ENCODE measurements around the gene RPL13.
"Not testable (repeated sequence)": the region's sequence is repeated elsewhere in the genome, so short reads cannot be mapped to it uniquely, and the experiment has no call there.

The RPL13 gene

GRCh38 chr16:89576153-89577054 is 15.9 kb downstream of the RPL13 start:
- DNase-seq (ENCODE audit: low read depth, low spot score), result no peak

GRCh38 chr16:89577055-89577759 is 16.7 kb downstream of the RPL13 start:
- no peak for DNase-seq (ENCODE audit: low read depth, low spot score)

DNA sequence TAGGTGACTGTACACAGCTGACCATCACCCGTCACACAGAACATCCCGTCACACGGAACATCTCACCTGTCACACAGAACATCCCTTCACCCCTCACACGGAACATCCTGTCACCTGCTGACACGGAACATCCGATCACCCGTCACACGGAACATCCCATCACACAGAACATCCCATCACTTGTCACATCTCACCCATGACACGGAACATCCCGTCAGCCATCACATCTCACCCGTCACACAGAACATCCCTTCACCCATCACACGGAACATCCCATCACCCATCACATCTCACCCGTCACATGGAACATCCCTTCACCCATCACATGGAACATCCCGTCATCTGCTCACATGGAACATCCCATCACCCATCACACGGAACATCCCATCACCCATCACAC is 18.9 kb downstream of the RPL13 start:
- no peak for DNase-seq (ENCODE audit: low read depth, low spot score)

- no peak for DNase-seq (ENCODE audit: low read depth, low spot score)
These were observed 20.7 kb downstream of the RPL13 start for GRCh38 chr16:89581045-89581695.

- no peak for DNase-seq (ENCODE audit: low read depth, low spot score)
These were observed 21.5 kb downstream of the RPL13 start for GRCh38 chr16:89581861-89582563.

DNA sequence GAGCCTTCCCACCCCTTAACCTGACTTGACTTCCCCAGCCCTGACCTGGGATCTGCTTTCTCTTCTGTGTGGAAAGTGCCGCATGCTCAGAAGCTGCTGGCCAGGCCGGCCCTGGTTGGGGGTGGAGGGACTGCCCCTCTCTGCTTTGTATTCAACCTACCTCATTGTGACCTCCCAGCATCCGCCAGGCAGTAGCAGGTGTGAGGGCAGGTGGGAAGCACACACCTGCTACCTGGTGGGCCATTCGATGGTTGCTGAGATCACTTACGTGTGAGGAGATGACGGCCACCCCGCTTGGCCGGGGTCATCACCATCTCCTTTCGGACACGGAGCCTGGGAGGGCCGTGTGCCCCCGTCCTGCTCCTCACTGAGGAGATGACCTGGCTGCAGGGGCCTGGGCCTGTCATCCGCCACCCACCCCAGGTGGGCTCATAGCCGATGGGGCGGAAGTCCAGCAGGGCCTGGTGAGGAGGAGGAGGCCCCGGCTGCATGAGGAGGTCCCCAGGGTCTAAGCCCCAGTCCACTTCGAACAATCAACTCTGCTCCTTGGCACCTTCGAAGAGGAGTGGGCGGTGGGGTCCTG is 22.2 kb downstream of the RPL13 start:
- DNase-seq (ENCODE audit: low read depth, low spot score), result no peak

DNA sequence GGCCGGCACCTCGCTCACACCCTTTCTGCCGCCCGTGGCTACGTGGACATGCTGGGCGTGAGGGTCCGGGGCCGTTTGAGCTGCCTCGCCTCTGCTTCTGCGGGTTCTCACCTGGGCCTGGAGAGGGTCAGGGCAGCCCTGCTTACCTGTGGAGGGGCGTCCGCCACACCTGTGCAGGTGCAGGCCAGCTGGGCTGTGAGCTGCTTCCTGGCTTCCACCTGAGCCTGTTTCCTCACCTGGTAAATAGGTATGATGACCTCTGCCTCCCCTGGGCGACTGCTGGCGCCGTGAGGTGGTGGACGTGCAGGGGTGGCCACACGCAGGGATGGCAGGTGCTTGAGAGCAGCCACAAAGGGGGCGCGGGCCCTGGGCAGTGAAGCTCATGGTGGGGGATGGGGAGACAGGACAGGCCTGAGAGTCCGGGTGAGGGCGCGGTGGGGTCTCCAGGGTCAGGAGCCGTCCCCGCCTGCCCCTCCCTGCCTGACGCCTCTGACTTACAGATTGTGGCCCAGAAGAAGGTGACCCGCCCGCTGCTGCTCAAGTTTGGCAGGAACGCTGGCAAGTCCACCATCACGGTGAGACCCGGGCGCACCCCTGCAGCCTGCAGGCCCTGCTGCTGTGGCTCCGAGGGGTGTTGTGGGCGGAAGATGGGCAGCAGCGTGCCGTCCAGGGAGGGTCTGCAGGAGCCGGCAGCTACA is 22.9 kb downstream of the RPL13 start:
- no peak for DNase-seq (ENCODE audit: low read depth, low spot score)

DNA sequence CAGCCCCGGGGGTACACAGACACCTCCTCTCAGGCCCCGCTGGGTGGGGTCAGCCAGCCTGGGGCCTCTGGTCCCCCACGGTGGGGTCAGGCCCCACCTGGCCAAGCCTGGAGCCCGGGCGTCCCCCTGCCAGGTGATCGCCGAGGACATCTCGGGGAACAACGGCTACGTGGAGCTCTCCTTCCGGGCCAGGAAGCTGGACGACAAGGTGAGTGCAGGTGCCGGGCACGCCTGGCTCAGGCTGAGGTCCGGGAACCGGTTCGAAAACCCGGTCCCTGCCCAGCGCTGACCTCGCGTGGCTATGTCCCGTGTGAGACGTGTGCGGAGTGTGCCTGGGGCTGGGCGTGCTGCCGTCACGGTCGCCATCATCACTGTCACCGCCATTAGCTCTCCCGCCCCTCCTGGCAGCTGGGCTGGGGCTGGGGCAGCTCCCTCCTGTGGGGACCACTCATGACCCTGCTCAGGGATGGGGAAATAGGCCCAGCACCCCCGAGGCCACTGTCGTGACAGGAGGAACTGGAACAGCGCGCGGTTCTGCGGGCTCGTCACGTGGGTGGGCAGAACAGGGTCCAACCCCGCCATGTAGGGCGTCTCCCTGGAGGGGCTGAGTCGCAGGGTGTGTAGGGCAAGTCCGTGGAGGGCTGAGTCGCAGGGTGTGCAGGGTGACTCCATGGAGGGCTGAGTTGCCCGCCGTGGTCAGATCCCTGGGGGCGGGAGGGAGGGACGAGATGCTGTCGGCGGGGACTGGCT is 23.6 kb downstream of the RPL13 start:
- no peak for DNase-seq (ENCODE audit: low read depth, low spot score)

DNA sequence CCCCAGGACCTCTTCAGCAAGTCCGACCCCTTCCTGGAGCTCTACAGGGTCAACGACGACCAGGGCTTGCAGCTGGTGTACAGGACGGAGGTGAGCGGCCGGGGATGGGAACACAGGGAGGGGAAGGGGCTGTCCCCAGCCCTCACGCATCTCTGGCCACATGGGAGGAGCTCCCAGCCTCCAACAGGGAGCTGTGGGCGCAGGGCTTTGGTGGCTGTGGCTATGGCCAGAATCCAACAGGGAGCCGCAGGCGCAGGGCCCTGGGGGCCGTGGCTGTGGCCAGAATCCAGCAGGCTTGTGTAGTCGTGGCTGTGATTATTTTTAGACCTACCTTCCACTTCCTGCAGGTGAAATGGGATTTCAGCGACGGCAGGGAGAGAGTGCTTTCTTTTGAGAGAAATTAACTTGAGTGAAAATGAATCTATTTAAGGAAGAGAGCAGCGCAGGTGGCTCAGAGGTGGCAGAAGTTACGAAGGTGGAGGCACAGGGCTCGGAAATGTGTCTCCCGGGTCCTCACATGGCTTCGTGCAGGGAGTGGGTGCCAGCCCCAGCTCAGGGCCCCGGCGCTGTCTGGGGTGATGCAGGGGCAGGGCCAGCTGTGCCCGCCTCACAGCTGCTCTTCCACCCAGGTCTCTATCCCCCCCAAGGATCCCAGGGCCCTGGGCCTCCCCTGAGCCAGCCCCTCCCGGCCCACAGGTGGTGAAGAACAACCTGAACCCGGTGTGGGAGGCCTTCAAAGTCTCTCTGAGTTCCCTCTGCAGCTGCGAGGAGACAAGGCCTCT is 24.5 kb downstream of the RPL13 start:
- DNase-seq (ENCODE audit: low read depth, low spot score), result no peak

- DNase-seq (ENCODE audit: low read depth, low spot score), result no peak
These were observed 25.7 kb downstream of the RPL13 start for GRCh38 chr16:89586218-89586617.

GRCh38 chr16:89586853-89587252 is 26.4 kb downstream of the RPL13 start:
- DNase-seq (ENCODE audit: low read depth, low spot score), result no peak

DNA sequence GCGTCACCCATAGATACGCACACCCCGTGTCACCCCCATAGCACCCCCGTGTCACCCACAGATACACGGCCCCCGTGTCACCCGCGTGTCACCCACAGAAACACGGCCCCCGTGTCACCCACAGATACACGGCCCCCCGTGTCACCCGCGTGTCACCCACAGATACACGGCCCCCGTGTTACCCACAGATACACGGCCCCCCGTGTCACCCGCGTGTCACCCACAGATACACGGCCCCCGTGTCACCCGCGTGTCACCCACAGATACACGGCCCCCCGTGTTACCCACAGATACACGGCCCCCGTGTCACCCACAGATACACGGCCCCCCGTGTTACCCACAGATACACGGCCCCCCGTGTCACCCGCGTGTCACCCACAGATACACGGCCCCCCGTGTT is 27.2 kb downstream of the RPL13 start:
- not testable (repeated sequence) for DNase-seq (ENCODE audit: low read depth, low spot score)

DNA sequence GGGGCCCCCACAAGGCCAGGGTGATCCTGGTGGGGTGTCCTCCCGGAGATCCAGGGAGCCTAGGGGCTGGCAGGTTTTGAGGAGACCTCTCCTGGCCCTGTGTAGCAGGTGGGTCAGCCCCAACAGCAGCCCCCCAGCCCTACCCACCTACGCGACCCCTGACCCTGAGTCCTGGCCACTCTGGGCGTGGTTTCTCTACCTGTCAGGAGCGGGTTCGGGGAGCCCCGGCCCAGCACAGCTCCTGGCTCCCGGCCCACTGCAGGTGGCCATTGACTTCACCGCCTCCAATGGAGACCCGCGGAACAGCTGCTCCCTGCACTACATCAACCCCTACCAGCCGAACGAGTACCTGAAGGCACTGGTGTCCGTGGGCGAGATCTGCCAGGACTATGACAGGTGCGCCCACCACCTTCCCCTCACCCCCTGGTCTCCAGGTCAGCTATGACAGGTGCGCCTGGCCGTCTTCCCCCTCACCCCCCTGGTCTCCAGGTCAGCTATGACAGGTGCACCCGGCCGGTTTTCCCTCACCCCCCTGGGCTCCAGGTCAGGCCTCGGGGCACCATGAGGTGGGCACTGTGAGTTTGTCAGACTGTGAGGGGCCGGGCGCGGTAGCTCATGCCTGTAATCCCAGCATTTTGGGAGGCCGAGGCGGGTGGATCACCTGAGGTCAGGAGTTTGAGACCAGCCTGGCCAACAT is 28.1 kb downstream of the RPL13 start:
- no peak for DNase-seq (ENCODE audit: low read depth, low spot score)

GRCh38 chr16:89589241-89589926 is 28.9 kb downstream of the RPL13 start:
- DNase-seq (ENCODE audit: low read depth, low spot score), result no peak

DNA sequence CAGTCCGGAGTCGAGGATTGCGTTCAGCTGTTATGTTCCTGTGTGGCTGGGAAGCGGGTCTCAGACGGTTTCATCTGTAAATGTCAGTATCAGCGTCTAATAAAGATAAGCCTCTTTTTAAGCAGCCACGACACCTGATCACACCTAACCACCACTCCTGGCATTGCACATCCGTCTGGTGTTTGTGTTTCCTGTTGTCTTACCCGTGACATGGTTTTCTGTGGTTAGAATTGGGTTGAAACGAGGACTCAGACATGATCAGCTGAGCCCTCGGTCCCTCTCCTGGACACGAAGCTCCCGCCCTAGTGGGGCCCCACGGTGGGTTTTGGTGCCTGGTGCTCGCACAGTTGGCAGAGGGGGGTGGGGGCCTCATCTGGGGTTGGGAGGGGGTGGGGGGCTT is 33.4 kb downstream of the RPL13 start:
- DNase-seq (ENCODE audit: low read depth, low spot score), result no peak

- DNase-seq (ENCODE audit: low read depth, low spot score), result no peak
These were observed 35.0 kb downstream of the RPL13 start for GRCh38 chr16:89595330-89596060.

DNA sequence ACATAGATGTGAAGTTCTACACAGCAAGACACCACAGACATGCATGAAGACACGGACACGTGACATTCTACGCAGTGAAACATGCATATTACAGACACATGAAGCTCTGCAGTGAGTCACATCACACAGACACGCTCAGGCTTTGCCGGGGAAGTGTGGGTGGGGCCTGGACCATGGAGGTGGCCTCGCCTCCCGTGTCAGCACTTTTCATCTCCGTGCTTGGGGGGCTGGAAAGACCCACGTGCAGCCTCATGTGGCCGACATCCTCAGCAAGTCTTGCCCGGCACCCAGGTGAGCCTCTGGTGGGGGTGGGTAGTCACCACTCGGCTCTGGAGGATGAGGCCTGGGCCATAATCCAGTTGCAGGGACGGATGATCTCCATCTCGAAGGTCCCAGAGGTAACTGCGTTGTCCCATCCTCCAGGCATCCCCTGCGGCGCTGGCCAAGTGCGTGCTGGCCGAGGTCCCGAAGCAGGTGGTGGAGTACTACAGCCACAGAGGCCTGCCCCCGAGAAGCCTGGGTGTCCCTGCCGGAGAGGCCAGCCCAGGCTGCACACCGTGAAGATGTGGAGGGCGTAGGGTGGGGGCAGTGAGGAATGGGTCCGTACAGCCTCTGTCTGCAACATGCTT is 35.7 kb downstream of the RPL13 start:
- no peak for DNase-seq (ENCODE audit: low read depth, low spot score)
